Muscle of arm (tissue), 12 donors: ENCODE measurements around the gene MARVELD2. TPM values are rescaled to one million over a fixed set of nuclear protein-coding genes. Genes with fewer than 3 reads are reported as not detected.

Experiments
- DNase-seq: peaks from one replicate; pipeline ENCODE4 v3.0.0-alpha.2; 2013
- polyA plus RNA-seq, 12 donors: library from polyadenylated mRNA; unstranded; fragments of 120-200 nt; gene quantifications; one replicate each; pipeline ENCODE4 v1.2.1, GENCODE V29; 2013; ENCODE audit not compliant: insufficient read length in 12 of 12

Gene MARVELD2
- polyA plus RNA-seq, 12 donors: 0.18 to 6.2 (median 0.37) TPM; not detected in 1

GRCh38 chr5:69492391-69492922 lies 77.5 kb downstream of the MARVELD2 start, which contains the start of gene OCLN:
Gene OCLN (plus strand): TSS chr5:69492790. CDS start chr5:69504245, 11,455 bp downstream.
- no peak for DNase-seq

- no peak for DNase-seq
These were observed 78.0 kb downstream of the MARVELD2 start for GRCh38 chr5:69492923-69493395.

GRCh38 chr5:69493396-69494133 lies 78.6 kb downstream of the MARVELD2 start:
- no peak for DNase-seq

Other genes with a start within 250 kb of the MARVELD2 start
- gene CCNB1, start 248.0 kb upstream of the MARVELD2 start, polyA plus RNA-seq: 10 to 100 TPM in 11 of 12 donors, not detected in 1; 22.7 to 62.5 (median 40.4) TPM
- 10 to 100 TPM in 10 of 12 donors, 1 to 10 TPM in 1, not detected in 1; 8.2 to 27.0 (median 15.2) TPM for gene CENPH, start 225.5 kb upstream of the MARVELD2 start, polyA plus RNA-seq
- 10 to 100 TPM in 11 of 12 donors, not detected in 1; 18.7 to 27.8 (median 23.1) TPM for gene CDK7, start 180.2 kb upstream of the MARVELD2 start, polyA plus RNA-seq
- 10 to 100 TPM in 1 of 12 donors, 1 to 10 TPM in 10, not detected in 1; 2.6 to 11.9 (median 3.9) TPM for gene CCDC125, start 82.3 kb upstream of the MARVELD2 start, polyA plus RNA-seq
- gene AK6, start 45.6 kb upstream of the MARVELD2 start, polyA plus RNA-seq: 10 to 100 TPM in 11 of 12 donors, not detected in 1; 31.2 to 55.5 (median 43.9) TPM
- gene TAF9, start 45.6 kb upstream of the MARVELD2 start, polyA plus RNA-seq: 10 to 100 TPM in 11 of 12 donors, not detected in 1; 30.2 to 52.8 (median 42.9) TPM
- gene RAD17, start 45.3 kb upstream of the MARVELD2 start, polyA plus RNA-seq: 10 to 100 TPM in 11 of 12 donors, not detected in 1; 25.8 to 38.8 (median 29.2) TPM
- gene OCLN, start 77.7 kb downstream of the MARVELD2 start, polyA plus RNA-seq: 10 to 100 TPM in 1 of 12 donors, 1 to 10 TPM in 8, under 1 TPM in 2, not detected in 1; 0.67 to 17.2 (median 2.2) TPM
- 10 to 100 TPM in 11 of 12 donors, not detected in 1; 25.6 to 60.7 (median 34.9) TPM for gene GTF2H2C, start 145.1 kb downstream of the MARVELD2 start, polyA plus RNA-seq